Measurements from ENCODE around the gene LAMA5. TPM values are rescaled to one million over a fixed set of nuclear protein-coding genes. Genes with fewer than 3 reads are reported as not detected.

The LAMA5 gene
- total RNA-seq, 2 donors from 2014 or later, result 315 to 369 TPM

DNA sequence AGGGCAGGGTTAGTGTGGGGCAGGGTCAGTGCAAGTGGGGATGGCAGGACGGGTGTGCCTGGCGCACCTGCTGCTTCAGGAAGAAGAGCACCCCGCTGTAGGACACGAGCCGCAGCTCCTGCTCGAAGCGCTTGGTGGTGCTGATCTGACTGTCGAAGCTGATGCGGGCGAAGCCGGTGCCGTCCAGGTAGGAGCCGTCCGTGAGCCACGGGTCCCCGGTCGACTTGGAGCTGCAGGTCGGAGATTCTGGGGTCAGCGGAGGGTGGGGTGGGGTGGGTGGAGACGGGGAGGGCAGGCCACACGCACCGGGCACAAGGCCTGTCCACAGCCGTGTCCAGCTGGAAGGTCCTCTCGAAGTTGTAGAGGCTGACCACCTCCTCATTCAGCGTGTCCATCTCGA, 54.1 kb downstream of the LAMA5 start:
- DNase-seq, result no peak
- no peaks in the 10 kb centered on the region for H3K9me3 Mint-ChIP-seq
- no peak overlapping the region for H3K27ac Mint-ChIP-seq
- TF ChIP-seq, protein P1, sequence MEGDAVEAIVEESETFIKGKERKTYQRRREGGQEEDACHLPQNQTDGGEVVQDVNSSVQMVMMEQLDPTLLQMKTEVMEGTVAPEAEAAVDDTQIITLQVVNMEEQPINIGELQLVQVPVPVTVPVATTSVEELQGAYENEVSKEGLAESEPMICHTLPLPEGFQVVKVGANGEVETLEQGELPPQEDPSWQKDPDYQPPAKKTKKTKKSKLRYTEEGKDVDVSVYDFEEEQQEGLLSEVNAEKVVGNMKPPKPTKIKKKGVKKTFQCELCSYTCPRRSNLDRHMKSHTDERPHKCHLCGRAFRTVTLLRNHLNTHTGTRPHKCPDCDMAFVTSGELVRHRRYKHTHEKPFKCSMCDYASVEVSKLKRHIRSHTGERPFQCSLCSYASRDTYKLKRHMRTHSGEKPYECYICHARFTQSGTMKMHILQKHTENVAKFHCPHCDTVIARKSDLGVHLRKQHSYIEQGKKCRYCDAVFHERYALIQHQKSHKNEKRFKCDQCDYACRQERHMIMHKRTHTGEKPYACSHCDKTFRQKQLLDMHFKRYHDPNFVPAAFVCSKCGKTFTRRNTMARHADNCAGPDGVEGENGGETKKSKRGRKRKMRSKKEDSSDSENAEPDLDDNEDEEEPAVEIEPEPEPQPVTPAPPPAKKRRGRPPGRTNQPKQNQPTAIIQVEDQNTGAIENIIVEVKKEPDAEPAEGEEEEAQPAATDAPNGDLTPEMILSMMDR (conservative IDR thresholded peaks at IDR 0.05), result no peak
- H3K27me3 ChIP-seq (ENCODE audit: control insufficient read depth, insufficient read depth, low read length, poor library complexity, severe bottlenecking), result no peaks in the 10 kb centered on the region
- no peaks in the 10 kb centered on the region for H3K4me1 Mint-ChIP-seq
- no peaks in the 10 kb centered on the region for H3K4me1 ChIP-seq (ENCODE audit: control insufficient read depth, insufficient read depth, low read length)
- H3K27me3 Mint-ChIP-seq (ENCODE audit: insufficient read depth), result no peaks in the 10 kb centered on the region
- WGBS, 2 experiments (ENCODE audit: insufficient coverage in 1 of 2, insufficient read length in 1 of 2), result 95 to 97% methylated on average over 22 to 26 of the region's 26 CpGs
- H3K36me3 Mint-ChIP-seq (ENCODE audit: low read depth), result peaks cover 35% of the 10 kb centered on the region
- H3K4me3 ChIP-seq (ENCODE audit: low read length), result no peak overlapping the region
- no peak overlapping the region for H3K9ac ChIP-seq (ENCODE audit: extremely low read depth, low read length, poor library complexity, severe bottlenecking)
- no peak overlapping the region for H3K27ac ChIP-seq (ENCODE audit: low read depth, low read length)
- peaks cover 44% of the 10 kb centered on the region for H3K36me3 ChIP-seq (ENCODE audit: control insufficient read depth, insufficient read depth, low read length)
- no peaks in the 10 kb centered on the region for H3K9me3 ChIP-seq (ENCODE audit: control insufficient read depth, low read length)
- H3K4me3 Mint-ChIP-seq, result no peak overlapping the region

DNA sequence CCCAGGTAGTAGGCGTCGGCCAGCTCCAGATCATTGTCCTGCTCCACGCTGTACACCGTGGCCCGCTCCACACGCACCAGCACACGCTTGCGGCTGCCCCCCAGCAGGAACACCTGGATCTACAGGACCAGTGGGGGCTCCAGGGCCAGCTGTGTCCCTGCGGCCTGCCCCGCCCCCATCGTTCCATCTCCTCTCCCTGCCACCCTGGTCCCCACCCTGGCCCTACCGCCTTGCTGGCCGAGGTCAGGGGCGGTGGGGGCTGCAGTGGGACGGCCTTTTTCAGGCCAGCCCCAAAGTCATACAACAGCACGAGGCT, 54.5 kb downstream of the LAMA5 start:
- WGBS, 2 experiments (ENCODE audit: insufficient coverage in 1 of 2, insufficient read length in 1 of 2), result 94 to 96% methylated on average over 9 to 16 of the region's 16 CpGs
- DNase-seq, result no peak
- Histone ChIP-seq H3K4me3 (ENCODE audit: low read length) (no peak overlapping the region), H3K4me1 (ENCODE audit: control insufficient read depth, insufficient read depth, low read length) (no peaks in the 10 kb centered on the region), H3K9ac (ENCODE audit: extremely low read depth, low read length, poor library complexity, severe bottlenecking) (no peak overlapping the region), H3K9me3 (ENCODE audit: control insufficient read depth, low read length) (no peaks in the 10 kb centered on the region), H3K36me3 (ENCODE audit: control insufficient read depth, insufficient read depth, low read length) (peaks cover 48% of the 10 kb centered on the region), H3K27ac (ENCODE audit: low read depth, low read length) (no peak overlapping the region), H3K27me3 (ENCODE audit: control insufficient read depth, insufficient read depth, low read length, poor library complexity, severe bottlenecking) (no peaks in the 10 kb centered on the region)
- H3K27me3 Mint-ChIP-seq (ENCODE audit: insufficient read depth), result no peaks in the 10 kb centered on the region
- no peak overlapping the region for H3K27ac Mint-ChIP-seq
- H3K9me3 Mint-ChIP-seq, result no peaks in the 10 kb centered on the region
- no peaks in the 10 kb centered on the region for H3K4me1 Mint-ChIP-seq
- no peak overlapping the region for H3K4me3 Mint-ChIP-seq
- TF ChIP-seq, protein P1 (conservative IDR thresholded peaks at IDR 0.05), result no peak
- H3K36me3 Mint-ChIP-seq (ENCODE audit: low read depth), result peaks cover 38% of the 10 kb centered on the region

DNA sequence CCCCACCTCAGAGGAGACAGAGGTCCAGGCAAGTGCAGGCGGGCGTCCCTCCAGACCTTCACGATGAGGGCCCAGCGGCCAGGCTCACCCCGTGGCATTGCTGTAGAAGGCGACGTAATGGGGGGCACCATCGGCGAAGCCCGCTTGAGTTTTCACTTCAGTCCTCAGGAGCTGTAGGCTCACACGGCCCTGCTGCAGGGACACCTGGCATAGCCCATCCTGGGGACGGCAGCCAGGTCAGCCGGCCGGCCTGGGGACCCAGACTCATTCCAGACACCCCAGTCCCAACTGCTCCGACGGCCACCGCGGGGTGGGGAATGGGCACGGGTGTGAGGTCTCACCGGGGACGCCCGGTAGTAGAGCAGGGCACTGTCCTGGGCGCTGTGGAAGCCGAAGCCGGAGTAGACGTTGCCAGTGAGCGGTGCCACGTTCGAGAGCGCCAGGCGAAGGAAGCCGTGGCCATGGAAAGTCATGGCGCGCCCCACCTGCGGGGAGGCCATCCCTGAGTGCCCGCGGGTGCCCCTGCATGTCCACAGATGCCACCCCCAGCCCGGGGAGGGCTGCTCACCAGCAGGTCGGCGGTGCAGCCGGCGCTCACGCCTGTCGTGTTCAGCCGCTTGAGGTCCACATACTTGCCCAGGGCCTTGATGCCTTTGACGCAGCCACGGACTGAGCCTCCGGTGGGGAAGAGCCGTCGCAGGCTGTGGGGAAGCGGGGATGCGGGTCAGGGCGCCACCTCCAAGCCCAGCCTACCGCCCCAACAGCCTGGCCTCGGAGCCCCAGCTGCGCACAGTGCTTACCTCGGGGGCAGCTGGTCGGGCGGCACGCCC, 55.1 kb downstream of the LAMA5 start:
- H3K36me3 Mint-ChIP-seq (ENCODE audit: low read depth), result peaks cover 32% of the 10 kb centered on the region
- WGBS, 2 experiments (ENCODE audit: insufficient coverage in 1 of 2, insufficient read length in 1 of 2), result 95% methylated on average over 42 to 60 of the region's 60 CpGs
- H3K27ac Mint-ChIP-seq, result no peak overlapping the region
- Histone ChIP-seq H3K36me3 (ENCODE audit: control insufficient read depth, insufficient read depth, low read length) (peaks cover 45% of the 10 kb centered on the region), H3K27me3 (ENCODE audit: control insufficient read depth, insufficient read depth, low read length, poor library complexity, severe bottlenecking) (no peaks in the 10 kb centered on the region), H3K27ac (ENCODE audit: low read depth, low read length) (no peak overlapping the region), H3K4me3 (ENCODE audit: low read length) (no peak overlapping the region), H3K4me1 (ENCODE audit: control insufficient read depth, insufficient read depth, low read length) (no peaks in the 10 kb centered on the region), H3K9ac (ENCODE audit: extremely low read depth, low read length, poor library complexity, severe bottlenecking) (no peak overlapping the region), H3K9me3 (ENCODE audit: control insufficient read depth, low read length) (no peaks in the 10 kb centered on the region)
- no peak for DNase-seq
- TF ChIP-seq, protein P1 (conservative IDR thresholded peaks at IDR 0.05), result no peak
- H3K27me3 Mint-ChIP-seq (ENCODE audit: insufficient read depth), result no peaks in the 10 kb centered on the region
- H3K4me3 Mint-ChIP-seq, result no peak overlapping the region
- H3K9me3 Mint-ChIP-seq, result no peaks in the 10 kb centered on the region
- no peaks in the 10 kb centered on the region for H3K4me1 Mint-ChIP-seq

Data from endodermal cell (in vitro differentiated cells).